HepG2 (cell line): Measurements from ENCODE around the gene HPDL. TPM values are rescaled to one million over a fixed set of nuclear protein-coding genes. Genes with fewer than 3 reads are reported as not detected.

Experiments
- IRF2 ChIP-seq: IDR thresholded peaks from 2 replicates; pipeline ENCODE4 v1.6.1; 2018; ENCODE audit warnings: missing genetic modification reagents, missing compliant biosample characterization
- KDM5B ChIP-seq: sonication (generic); formaldehyde crosslinking; IDR thresholded peaks from 2 replicates; pipeline ENCODE4 v1.4.0; 2020; ENCODE audit warnings: missing genetic modification reagents, mild to moderate bottlenecking, borderline replicate concordance
- NAIF1 ChIP-seq: sonication (generic); formaldehyde crosslinking; IDR thresholded peaks from 2 replicates; pipeline ENCODE4 v1.5.0; 2020; ENCODE audit warnings: mild to moderate bottlenecking, missing genetic modification reagents, borderline replicate concordance
- NR3C1 ChIP-seq: sonication (generic); formaldehyde crosslinking; IDR thresholded peaks from 2 replicates; pipeline ENCODE4 v1.4.0; 2020; ENCODE audit warnings: missing genetic modification reagents
- TFAP4 ChIP-seq: sonication (generic); IDR thresholded peaks from 2 replicates; pipeline ENCODE4 v1.6.1; 2016; ENCODE audit warnings: low read depth, borderline replicate concordance
- ZFY ChIP-seq: sonication (generic); formaldehyde crosslinking; IDR thresholded peaks from 2 replicates; pipeline ENCODE4 v1.4.0; 2020; ENCODE audit warnings: missing genetic modification reagents
- ZNF564 ChIP-seq: sonication (generic); formaldehyde crosslinking; IDR thresholded peaks from 2 replicates; pipeline ENCODE4 v1.8.1; 2023; ENCODE audit warnings: mild to moderate bottlenecking, missing genetic modification reagents
- ZNF572 ChIP-seq: sonication (generic); formaldehyde crosslinking; IDR thresholded peaks from 2 replicates; pipeline ENCODE4 v1.5.1; 2020; ENCODE audit warnings: mild to moderate bottlenecking, missing genetic modification reagents
- ZNF616 ChIP-seq: sonication (generic); formaldehyde crosslinking; IDR thresholded peaks from 2 replicates; pipeline ENCODE4 v1.5.0; 2020; ENCODE audit warnings: low read depth, mild to moderate bottlenecking, missing genetic modification reagents
- ZNF883 ChIP-seq: sonication (generic); formaldehyde crosslinking; IDR thresholded peaks from 2 replicates; pipeline ENCODE4 v1.5.1; 2020; ENCODE audit warnings: mild to moderate bottlenecking, missing genetic modification reagents; ENCODE audit errors: not compliant biosample characterization
- polyA plus RNA-seq, 8 experiments: library from polyadenylated mRNA; depleted of rRNA in 3 of 8; stranded (reverse) in 7 of 8; unstranded in 1 of 8; fragments of >200 nt; fragmentation: Illumina TruSeq in 4 of 8; extraction: Trizol in 4 of 8; gene quantifications; 2 replicates each; pipeline versions ENCODE4 v1.2.1 to v1.2.3, GENCODE V29; 2011 to 2016; ENCODE audit warnings: low read depth in 4 of 8, missing spikeins in 1 of 8, mixed read lengths in 1 of 8; ENCODE audit not compliant: insufficient read depth in 1 of 8
- total RNA-seq, 5 experiments: library from RNA; depleted of rRNA; stranded (reverse); fragments of >200 nt; fragmentation: Illumina TruSeq; extraction: Trizol; gene quantifications; 2 replicates each; pipeline ENCODE4 v1.2.3, GENCODE V29; 2016; ENCODE audit warnings: low read depth in 1 of 5
- TF ChIP-seq, protein P1 (sequence below): sonication (generic); formaldehyde crosslinking; IDR thresholded peaks from 2 replicates; pipeline ENCODE4 v1.4.0; 2020; ENCODE audit warnings: missing genetic modification reagents
- TF ChIP-seq, protein P2 (sequence below): sonication (generic); formaldehyde crosslinking; IDR thresholded peaks from one replicate; pipeline ENCODE4 v1.5.1; 2020; ENCODE audit warnings: mild to moderate bottlenecking, missing genetic modification reagents; ENCODE audit errors: not compliant biosample characterization
- TF ChIP-seq, protein P3 (sequence below): sonication (generic); formaldehyde crosslinking; IDR thresholded peaks from 2 replicates; pipeline ENCODE4 v1.4.0; 2020; ENCODE audit warnings: missing genetic modification reagents

HPDL gene
- total and polyA plus RNA-seq, 2 of the 13 experiments (the other 11 are each of a cell fraction or from before 2014, with no cell fraction given), result not detected

GRCh38 chr1:45303520-45304310 lies 23.0 kb upstream of the HPDL start (continued):
- TF ChIP-seq TFAP4 (peak; percentile 21; the same call in 1 of the 2 replicates), ZNF564 (peak; percentile 76; the same call in 1 of the 2 replicates), KDM5B (peak; percentile 90), NR3C1 (CRISPR knock-in tag) (no peak), ZNF616 (CRISPR knock-in tag) (no peak), ZNF572 (CRISPR knock-in tag) (peak; percentile 81; the same call in 1 of the 2 replicates), IRF2 (CRISPR knock-in tag) (peak; percentile 80), ZFY (CRISPR knock-in tag) (peak; percentile 93), NAIF1 (CRISPR knock-in tag) (no peak), ZNF883 (CRISPR knock-in tag) (peak; percentile 34)
- TF ChIP-seq, protein P1, sequence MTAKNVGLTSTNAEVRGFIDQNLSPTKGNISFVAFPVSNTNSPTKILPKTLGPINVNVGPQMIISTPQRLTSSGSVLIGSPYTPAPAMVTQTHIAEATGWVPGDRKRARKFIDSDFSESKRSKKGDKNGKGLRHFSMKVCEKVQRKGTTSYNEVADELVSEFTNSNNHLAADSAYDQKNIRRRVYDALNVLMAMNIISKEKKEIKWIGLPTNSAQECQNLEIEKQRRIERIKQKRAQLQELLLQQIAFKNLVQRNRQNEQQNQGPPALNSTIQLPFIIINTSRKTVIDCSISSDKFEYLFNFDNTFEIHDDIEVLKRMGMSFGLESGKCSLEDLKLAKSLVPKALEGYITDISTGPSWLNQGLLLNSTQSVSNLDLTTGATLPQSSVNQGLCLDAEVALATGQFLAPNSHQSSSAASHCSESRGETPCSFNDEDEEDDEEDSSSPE (CRISPR knock-in tag), result peak; percentile 76
- TF ChIP-seq, protein P2, sequence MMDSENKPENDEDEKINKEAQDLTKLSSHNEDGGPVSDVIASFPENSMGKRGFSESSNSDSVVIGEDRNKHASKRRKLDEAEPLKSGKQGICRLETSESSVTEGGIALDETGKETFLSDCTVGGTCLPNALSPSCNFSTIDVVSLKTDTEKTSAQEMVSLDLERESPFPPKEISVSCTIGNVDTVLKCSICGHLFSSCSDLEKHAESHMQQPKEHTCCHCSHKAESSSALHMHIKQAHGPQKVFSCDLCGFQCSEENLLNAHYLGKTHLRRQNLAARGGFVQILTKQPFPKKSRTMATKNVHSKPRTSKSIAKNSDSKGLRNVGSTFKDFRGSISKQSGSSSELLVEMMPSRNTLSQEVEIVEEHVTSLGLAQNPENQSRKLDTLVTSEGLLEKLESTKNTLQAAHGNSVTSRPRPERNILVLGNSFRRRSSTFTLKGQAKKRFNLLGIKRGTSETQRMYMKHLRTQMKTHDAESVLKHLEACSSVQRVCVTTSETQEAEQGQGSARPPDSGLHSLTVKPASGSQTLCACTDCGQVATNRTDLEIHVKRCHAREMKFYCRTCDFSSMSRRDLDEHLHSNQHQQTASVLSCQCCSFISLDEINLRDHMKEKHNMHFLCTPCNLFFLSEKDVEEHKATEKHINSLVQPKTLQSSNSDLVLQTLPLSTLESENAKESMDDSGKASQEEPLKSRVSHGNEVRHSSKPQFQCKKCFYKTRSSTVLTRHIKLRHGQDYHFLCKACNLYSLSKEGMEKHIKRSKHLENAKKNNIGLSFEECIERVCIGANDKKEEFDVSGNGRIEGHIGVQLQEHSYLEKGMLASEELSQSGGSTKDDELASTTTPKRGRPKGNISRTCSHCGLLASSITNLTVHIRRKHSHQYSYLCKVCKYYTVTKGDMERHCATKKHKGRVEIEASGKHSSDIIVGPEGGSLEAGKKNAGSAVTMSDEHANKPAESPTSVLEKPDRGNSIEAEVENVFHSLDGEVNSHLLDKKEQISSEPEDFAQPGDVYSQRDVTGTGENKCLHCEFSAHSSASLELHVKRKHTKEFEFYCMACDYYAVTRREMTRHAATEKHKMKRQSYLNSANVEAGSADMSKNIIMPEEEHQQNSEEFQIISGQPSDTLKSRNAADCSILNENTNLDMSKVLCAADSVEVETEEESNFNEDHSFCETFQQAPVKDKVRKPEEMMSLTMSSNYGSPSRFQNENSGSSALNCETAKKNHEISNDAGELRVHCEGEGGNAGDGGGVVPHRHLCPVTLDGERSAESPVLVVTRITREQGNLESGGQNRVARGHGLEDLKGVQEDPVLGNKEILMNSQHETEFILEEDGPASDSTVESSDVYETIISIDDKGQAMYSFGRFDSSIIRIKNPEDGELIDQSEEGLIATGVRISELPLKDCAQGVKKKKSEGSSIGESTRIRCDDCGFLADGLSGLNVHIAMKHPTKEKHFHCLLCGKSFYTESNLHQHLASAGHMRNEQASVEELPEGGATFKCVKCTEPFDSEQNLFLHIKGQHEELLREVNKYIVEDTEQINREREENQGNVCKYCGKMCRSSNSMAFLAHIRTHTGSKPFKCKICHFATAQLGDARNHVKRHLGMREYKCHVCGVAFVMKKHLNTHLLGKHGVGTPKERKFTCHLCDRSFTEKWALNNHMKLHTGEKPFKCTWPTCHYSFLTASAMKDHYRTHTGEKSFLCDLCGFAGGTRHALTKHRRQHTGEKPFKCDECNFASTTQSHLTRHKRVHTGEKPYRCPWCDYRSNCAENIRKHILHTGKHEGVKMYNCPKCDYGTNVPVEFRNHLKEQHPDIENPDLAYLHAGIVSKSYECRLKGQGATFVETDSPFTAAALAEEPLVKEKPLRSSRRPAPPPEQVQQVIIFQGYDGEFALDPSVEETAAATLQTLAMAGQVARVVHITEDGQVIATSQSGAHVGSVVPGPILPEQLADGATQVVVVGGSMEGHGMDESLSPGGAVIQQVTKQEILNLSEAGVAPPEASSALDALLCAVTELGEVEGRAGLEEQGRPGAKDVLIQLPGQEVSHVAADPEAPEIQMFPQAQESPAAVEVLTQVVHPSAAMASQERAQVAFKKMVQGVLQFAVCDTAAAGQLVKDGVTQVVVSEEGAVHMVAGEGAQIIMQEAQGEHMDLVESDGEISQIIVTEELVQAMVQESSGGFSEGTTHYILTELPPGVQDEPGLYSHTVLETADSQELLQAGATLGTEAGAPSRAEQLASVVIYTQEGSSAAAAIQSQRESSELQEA (CRISPR knock-in tag), result no peak
- TF ChIP-seq, protein P3, sequence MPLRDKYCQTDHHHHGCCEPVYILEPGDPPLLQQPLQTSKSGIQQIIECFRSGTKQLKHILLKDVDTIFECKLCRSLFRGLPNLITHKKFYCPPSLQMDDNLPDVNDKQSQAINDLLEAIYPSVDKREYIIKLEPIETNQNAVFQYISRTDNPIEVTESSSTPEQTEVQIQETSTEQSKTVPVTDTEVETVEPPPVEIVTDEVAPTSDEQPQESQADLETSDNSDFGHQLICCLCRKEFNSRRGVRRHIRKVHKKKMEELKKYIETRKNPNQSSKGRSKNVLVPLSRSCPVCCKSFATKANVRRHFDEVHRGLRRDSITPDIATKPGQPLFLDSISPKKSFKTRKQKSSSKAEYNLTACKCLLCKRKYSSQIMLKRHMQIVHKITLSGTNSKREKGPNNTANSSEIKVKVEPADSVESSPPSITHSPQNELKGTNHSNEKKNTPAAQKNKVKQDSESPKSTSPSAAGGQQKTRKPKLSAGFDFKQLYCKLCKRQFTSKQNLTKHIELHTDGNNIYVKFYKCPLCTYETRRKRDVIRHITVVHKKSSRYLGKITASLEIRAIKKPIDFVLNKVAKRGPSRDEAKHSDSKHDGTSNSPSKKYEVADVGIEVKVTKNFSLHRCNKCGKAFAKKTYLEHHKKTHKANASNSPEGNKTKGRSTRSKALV, result peak; percentile 87
